GM23338 (cell line): ENCODE measurements around the gene PMM1. TPM values are rescaled to one million over a fixed set of nuclear protein-coding genes. Genes with fewer than 3 reads are reported as not detected.

Experiments
- ATAC-seq: fragments of 200-7000 bp; cut with Tn5 transposase; 3 replicates; pipeline ENCODE4 v1.9.1; 2020
- DNase-seq: peaks from one replicate; pipeline ENCODE4 v3.0.0-alpha.2; 2015; ENCODE audit warnings: low spot score
- H2AFZ ChIP-seq: fragments of 200-600 bp; sonication (generic); 2 replicates; pipeline ENCODE4 v1.8.0; 2016; ENCODE audit warnings: antibody characterized with exemption, mild to moderate bottlenecking, moderate library complexity
- H3F3A ChIP-seq: fragments of 200-600 bp; sonication (generic); replicated peaks from 2 replicates; pipeline ENCODE4 v1.8.0; 2017; ENCODE audit warnings: antibody characterized with exemption, mixed run types, low read depth
- H3K27ac ChIP-seq: fragments of 200-600 bp; sonication (generic); 2 replicates; pipeline ENCODE4 v1.6.1; 2016; ENCODE audit warnings: low read depth
- H3K27me3 ChIP-seq: fragments of 200-600 bp; sonication (generic); 2 replicates; pipeline ENCODE4 v1.8.0; 2016; ENCODE audit warnings: mild to moderate bottlenecking, mixed run types, moderate library complexity; ENCODE audit not compliant: insufficient read depth
- H3K36me3 ChIP-seq: fragments of 200-600 bp; sonication (generic); 2 replicates; pipeline ENCODE4 v1.8.0; 2016; ENCODE audit warnings: mild to moderate bottlenecking; ENCODE audit not compliant: insufficient read depth
- H3K4me1 ChIP-seq: fragments of 200-600 bp; sonication (generic); 2 replicates; pipeline ENCODE4 v1.8.0; 2016; ENCODE audit warnings: mild to moderate bottlenecking, moderate library complexity; ENCODE audit not compliant: insufficient read depth
- H3K4me2 ChIP-seq: fragments of 200-600 bp; sonication (generic); 2 replicates; pipeline ENCODE4 v1.7.1; 2017; ENCODE audit warnings: mixed run types
- H3K4me3 ChIP-seq: fragments of 200-600 bp; sonication (generic); 2 replicates; pipeline ENCODE4 v1.6.1; 2016; ENCODE audit warnings: mixed run types
- H3K79me2 ChIP-seq: fragments of 200-600 bp; sonication (generic); replicated peaks from 2 replicates; pipeline ENCODE4 v1.8.0; 2017; ENCODE audit warnings: mild to moderate bottlenecking; ENCODE audit not compliant: insufficient read depth
- H3K9me2 ChIP-seq: fragments of 200-600 bp; sonication (generic); 2 replicates; pipeline ENCODE4 v1.8.0; 2017; ENCODE audit not compliant: insufficient read depth
- H4K20me1 ChIP-seq: fragments of 200-600 bp; sonication (generic); replicated peaks from 2 replicates; pipeline ENCODE4 v1.8.0; 2017; ENCODE audit warnings: mild to moderate bottlenecking; ENCODE audit not compliant: insufficient read depth
- H3K27ac Mint-ChIP-seq: 2 replicates; pipeline ENCODE4 v1.8.0; 2020; ENCODE audit warnings: inconsistent platforms, mild to moderate bottlenecking, moderate library complexity, mixed read lengths
- H3K27me3 Mint-ChIP-seq: 3 replicates; pipeline ENCODE4 v1.8.0; 2022; ENCODE audit warnings: low read depth, mild to moderate bottlenecking, moderate library complexity, mixed read lengths, inconsistent platforms; ENCODE audit not compliant: insufficient read depth, poor library complexity
- H3K36me3 Mint-ChIP-seq: 3 replicates; pipeline ENCODE4 v1.8.0; 2021; ENCODE audit warnings: low read depth, mild to moderate bottlenecking, inconsistent platforms, moderate library complexity, mixed read lengths
- H3K4me1 Mint-ChIP-seq: 3 replicates; pipeline ENCODE4 v1.8.0; 2020; ENCODE audit warnings: mild to moderate bottlenecking, inconsistent platforms, mixed read lengths
- H3K4me3 Mint-ChIP-seq: 3 replicates; pipeline ENCODE4 v1.8.0; 2021; ENCODE audit warnings: moderate library complexity, mild to moderate bottlenecking, inconsistent platforms, mixed read lengths
- H3K9me3 Mint-ChIP-seq: 3 replicates; pipeline ENCODE4 v1.8.0; 2020; ENCODE audit warnings: moderate library complexity, mild to moderate bottlenecking, inconsistent platforms, mixed read lengths
- CREB1 ChIP-seq: fragments of 250-450 bp; sonication (Bioruptor Pico); IDR thresholded peaks from 2 replicates; pipeline ENCODE4 v1.5.0; 2020; ENCODE audit warnings: low read depth, mild to moderate bottlenecking, moderate library complexity
- EZH2 ChIP-seq: fragments of 200-600 bp; sonication (generic); IDR thresholded peaks from one replicate; pipeline ENCODE4 v1.8.0; 2017; ENCODE audit warnings: antibody characterized with exemption, mild to moderate bottlenecking, low read depth; ENCODE audit not compliant: unreplicated experiment
- EZH2phosphoT487 ChIP-seq: fragments of 200-600 bp; sonication (generic); IDR thresholded peaks from one replicate; pipeline ENCODE4 v1.8.1; 2018; ENCODE audit warnings: antibody characterized with exemption; ENCODE audit not compliant: unreplicated experiment
- NANOG ChIP-seq: IDR thresholded peaks from 2 replicates; pipeline ENCODE4 v1.6.1; 2016; ENCODE audit warnings: antibody characterized with exemption, borderline replicate concordance
- POLR2AphosphoS5 ChIP-seq: IDR thresholded peaks from 2 replicates; pipeline ENCODE4 v1.6.1; 2016; ENCODE audit warnings: antibody characterized with exemption, low read depth
- STAT1 ChIP-seq: IDR thresholded peaks from one replicate; pipeline ENCODE4 v1.6.1; 2016; ENCODE audit warnings: antibody characterized with exemption; ENCODE audit not compliant: unreplicated experiment
- ZNF331 ChIP-seq: fragments of 250-450 bp; sonication (Bioruptor Pico); IDR thresholded peaks from 2 replicates; pipeline ENCODE4 v1.5.0; 2020; ENCODE audit warnings: low read depth, mild to moderate bottlenecking, moderate library complexity
- polyA plus RNA-seq: library from polyadenylated mRNA; unstranded; fragments of >200 nt; fragmentation: Nextera tagmentation; extraction: Ambion mirVana; gene quantifications from 2 replicates; pipeline ENCODE4 v1.2.1, GENCODE V29; 2016
- total RNA-seq: library from RNA; depleted of rRNA; stranded (reverse); fragments of >200 nt; shearing (Covaris generic); gene quantifications from 2 replicates; pipeline ENCODE4 v1.2.3, GENCODE V29; 2014
- TF ChIP-seq, protein P1 (sequence below): fragments of 250-450 bp; sonication (Bioruptor Pico); IDR thresholded peaks from 2 replicates; pipeline ENCODE4 v1.5.0; 2020; ENCODE audit warnings: mild to moderate bottlenecking, moderate library complexity
- TF ChIP-seq, protein P2 (sequence below), 2 experiments: fragments of 200-600 bp in 1 of 2; sonication (generic) in 1 of 2; conservative IDR thresholded peaks; 2 replicates each; pipeline versions ENCODE4 v1.5.1 to v1.6.1; 2016 to 2017; ENCODE audit warnings: antibody characterized with exemption in 2 of 2, low read depth in 2 of 2, mild to moderate bottlenecking in 2 of 2, moderate library complexity in 1 of 2
- TF ChIP-seq, protein P3 (sequence below): IDR thresholded peaks from 2 replicates; pipeline ENCODE4 v1.6.1; 2016; ENCODE audit warnings: antibody characterized with exemption
- TF ChIP-seq, protein P4 (sequence below): IDR thresholded peaks from one replicate; pipeline ENCODE4 v1.6.1; 2018; ENCODE audit warnings: antibody characterized with exemption; ENCODE audit not compliant: unreplicated experiment

Gene PMM1
- total and polyA plus RNA-seq, 2 experiments from 2014 or later = 8.7 to 9.9 TPM

DNA sequence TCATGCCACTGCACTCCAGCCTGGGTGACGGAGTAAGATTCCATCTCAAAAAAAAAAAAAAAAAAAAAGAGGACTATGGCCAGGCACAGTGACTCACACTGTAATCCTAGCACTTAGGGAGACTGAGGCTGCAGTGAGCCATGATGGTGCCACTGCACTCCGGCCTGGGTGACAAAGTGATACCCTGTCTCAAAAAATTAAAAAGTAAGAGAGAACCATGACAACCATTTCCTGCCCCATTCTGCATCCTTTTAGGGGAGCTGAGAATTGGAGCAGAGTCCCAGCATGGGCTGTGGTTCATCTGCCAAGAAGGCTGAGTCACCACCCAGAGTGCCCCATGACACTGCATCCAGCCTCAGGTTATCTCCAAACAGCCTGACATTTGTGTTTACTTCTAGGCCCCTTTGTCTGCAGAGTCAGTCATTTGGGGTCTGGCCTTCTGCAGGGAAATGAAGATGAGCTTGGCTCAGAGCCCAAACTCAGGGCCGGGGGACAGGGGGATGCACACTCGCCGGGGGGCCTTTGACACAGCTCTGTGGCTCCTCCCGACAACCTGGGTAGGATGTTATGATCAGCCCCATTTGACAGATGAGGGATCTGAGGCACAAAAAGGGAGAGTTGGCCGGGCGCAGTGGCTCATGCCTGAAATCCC lies 24.1 kb downstream of the PMM1 start (continued):
- TF ChIP-seq STAT1 (no peak), EZH2phosphoT487 (no peak)

DNA sequence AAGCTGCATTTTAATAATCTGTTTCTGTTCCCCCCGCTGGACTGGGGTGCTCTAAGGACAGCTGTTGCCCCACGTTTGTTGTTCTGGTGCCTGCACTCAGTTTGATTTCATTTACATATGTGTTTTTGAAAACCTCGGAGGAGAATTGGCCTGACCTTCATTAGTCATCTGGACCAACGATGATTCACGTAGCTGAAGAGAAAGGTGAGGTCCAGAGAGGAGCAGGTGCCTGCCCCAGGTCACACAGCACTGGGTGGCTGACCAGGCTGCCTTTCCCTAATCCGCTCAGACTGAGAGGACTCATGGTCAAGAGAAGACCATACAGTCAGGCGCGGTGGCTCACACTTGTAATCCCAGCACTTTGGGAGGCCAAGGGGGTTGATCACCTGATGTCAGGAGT lies 25.1 kb downstream of the PMM1 start:
- ATAC-seq (no peak), DNase-seq (no peak)
- Mint-ChIP-seq H3K27me3 (peaks cover 22% of the 10 kb centered on the region), H3K9me3 (no peaks in the 10 kb centered on the region), H3K4me3 (no peak overlapping the region), H3K4me1 (peaks cover 36% of the 10 kb centered on the region), H3K27ac (no peak overlapping the region), H3K36me3 (no peaks in the 10 kb centered on the region)
- no peaks in the 10 kb centered on the region for H3K9me2 ChIP-seq
- no peaks in the 10 kb centered on the region for H4K20me1 ChIP-seq
- H3K4me2 ChIP-seq = no peak overlapping the region
- H3K4me1 ChIP-seq = peaks cover 26% of the 10 kb centered on the region
- H3K79me2 ChIP-seq = no peaks in the 10 kb centered on the region
- H3K36me3 ChIP-seq = no peaks in the 10 kb centered on the region
- H3K27me3 ChIP-seq = no peaks in the 10 kb centered on the region
- no peaks in the 10 kb centered on the region for H3F3A ChIP-seq
- no peak overlapping the region for H3K27ac ChIP-seq
- H3K4me3 ChIP-seq = no peak overlapping the region
- TF ChIP-seq EZH2phosphoT487 (no peak), POLR2AphosphoS5 (no peak), NANOG (no peak), EZH2 (no peak), ZNF331 (CRISPR knock-in tag) (no peak), CREB1 (no peak), STAT1 (no peak)
- TF ChIP-seq, protein P1, sequence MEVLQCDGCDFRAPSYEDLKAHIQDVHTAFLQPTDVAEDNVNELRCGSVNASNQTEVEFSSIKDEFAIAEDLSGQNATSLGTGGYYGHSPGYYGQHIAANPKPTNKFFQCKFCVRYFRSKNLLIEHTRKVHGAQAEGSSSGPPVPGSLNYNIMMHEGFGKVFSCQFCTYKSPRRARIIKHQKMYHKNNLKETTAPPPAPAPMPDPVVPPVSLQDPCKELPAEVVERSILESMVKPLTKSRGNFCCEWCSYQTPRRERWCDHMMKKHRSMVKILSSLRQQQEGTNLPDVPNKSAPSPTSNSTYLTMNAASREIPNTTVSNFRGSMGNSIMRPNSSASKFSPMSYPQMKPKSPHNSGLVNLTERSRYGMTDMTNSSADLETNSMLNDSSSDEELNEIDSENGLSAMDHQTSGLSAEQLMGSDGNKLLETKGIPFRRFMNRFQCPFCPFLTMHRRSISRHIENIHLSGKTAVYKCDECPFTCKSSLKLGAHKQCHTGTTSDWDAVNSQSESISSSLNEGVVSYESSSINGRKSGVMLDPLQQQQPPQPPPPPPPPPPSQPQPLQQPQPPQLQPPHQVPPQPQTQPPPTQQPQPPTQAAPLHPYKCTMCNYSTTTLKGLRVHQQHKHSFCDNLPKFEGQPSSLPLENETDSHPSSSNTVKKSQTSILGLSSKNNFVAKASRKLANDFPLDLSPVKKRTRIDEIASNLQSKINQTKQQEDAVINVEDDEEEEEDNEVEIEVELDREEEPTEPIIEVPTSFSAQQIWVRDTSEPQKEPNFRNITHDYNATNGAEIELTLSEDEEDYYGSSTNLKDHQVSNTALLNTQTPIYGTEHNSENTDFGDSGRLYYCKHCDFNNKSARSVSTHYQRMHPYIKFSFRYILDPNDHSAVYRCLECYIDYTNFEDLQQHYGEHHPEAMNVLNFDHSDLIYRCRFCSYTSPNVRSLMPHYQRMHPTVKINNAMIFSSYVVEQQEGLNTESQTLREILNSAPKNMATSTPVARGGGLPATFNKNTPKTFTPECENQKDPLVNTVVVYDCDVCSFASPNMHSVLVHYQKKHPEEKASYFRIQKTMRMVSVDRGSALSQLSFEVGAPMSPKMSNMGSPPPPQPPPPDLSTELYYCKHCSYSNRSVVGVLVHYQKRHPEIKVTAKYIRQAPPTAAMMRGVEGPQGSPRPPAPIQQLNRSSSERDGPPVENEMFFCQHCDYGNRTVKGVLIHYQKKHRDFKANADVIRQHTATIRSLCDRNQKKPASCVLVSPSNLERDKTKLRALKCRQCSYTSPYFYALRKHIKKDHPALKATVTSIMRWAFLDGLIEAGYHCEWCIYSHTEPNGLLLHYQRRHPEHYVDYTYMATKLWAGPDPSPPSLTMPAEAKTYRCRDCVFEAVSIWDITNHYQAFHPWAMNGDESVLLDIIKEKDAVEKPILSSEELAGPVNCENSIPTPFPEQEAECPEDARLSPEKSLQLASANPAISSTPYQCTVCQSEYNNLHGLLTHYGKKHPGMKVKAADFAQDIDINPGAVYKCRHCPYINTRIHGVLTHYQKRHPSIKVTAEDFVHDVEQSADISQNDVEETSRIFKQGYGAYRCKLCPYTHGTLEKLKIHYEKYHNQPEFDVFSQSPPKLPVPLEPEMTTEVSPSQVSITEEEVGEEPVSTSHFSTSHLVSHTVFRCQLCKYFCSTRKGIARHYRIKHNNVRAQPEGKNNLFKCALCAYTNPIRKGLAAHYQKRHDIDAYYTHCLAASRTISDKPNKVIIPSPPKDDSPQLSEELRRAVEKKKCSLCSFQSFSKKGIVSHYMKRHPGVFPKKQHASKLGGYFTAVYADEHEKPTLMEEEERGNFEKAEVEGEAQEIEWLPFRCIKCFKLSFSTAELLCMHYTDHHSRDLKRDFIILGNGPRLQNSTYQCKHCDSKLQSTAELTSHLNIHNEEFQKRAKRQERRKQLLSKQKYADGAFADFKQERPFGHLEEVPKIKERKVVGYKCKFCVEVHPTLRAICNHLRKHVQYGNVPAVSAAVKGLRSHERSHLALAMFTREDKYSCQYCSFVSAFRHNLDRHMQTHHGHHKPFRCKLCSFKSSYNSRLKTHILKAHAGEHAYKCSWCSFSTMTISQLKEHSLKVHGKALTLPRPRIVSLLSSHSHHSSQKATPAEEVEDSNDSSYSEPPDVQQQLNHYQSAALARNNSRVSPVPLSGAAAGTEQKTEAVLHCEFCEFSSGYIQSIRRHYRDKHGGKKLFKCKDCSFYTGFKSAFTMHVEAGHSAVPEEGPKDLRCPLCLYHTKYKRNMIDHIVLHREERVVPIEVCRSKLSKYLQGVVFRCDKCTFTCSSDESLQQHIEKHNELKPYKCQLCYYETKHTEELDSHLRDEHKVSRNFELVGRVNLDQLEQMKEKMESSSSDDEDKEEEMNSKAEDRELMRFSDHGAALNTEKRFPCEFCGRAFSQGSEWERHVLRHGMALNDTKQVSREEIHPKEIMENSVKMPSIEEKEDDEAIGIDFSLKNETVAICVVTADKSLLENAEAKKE = no peak
- TF ChIP-seq, protein P2, sequence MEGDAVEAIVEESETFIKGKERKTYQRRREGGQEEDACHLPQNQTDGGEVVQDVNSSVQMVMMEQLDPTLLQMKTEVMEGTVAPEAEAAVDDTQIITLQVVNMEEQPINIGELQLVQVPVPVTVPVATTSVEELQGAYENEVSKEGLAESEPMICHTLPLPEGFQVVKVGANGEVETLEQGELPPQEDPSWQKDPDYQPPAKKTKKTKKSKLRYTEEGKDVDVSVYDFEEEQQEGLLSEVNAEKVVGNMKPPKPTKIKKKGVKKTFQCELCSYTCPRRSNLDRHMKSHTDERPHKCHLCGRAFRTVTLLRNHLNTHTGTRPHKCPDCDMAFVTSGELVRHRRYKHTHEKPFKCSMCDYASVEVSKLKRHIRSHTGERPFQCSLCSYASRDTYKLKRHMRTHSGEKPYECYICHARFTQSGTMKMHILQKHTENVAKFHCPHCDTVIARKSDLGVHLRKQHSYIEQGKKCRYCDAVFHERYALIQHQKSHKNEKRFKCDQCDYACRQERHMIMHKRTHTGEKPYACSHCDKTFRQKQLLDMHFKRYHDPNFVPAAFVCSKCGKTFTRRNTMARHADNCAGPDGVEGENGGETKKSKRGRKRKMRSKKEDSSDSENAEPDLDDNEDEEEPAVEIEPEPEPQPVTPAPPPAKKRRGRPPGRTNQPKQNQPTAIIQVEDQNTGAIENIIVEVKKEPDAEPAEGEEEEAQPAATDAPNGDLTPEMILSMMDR (conservative IDR thresholded peaks at IDR 0.05; ENCODE audit: low read depth in 2 of 2) = no peak
- TF ChIP-seq, protein P3, sequence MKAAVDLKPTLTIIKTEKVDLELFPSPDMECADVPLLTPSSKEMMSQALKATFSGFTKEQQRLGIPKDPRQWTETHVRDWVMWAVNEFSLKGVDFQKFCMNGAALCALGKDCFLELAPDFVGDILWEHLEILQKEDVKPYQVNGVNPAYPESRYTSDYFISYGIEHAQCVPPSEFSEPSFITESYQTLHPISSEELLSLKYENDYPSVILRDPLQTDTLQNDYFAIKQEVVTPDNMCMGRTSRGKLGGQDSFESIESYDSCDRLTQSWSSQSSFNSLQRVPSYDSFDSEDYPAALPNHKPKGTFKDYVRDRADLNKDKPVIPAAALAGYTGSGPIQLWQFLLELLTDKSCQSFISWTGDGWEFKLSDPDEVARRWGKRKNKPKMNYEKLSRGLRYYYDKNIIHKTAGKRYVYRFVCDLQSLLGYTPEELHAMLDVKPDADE = no peak
- TF ChIP-seq, protein P4, sequence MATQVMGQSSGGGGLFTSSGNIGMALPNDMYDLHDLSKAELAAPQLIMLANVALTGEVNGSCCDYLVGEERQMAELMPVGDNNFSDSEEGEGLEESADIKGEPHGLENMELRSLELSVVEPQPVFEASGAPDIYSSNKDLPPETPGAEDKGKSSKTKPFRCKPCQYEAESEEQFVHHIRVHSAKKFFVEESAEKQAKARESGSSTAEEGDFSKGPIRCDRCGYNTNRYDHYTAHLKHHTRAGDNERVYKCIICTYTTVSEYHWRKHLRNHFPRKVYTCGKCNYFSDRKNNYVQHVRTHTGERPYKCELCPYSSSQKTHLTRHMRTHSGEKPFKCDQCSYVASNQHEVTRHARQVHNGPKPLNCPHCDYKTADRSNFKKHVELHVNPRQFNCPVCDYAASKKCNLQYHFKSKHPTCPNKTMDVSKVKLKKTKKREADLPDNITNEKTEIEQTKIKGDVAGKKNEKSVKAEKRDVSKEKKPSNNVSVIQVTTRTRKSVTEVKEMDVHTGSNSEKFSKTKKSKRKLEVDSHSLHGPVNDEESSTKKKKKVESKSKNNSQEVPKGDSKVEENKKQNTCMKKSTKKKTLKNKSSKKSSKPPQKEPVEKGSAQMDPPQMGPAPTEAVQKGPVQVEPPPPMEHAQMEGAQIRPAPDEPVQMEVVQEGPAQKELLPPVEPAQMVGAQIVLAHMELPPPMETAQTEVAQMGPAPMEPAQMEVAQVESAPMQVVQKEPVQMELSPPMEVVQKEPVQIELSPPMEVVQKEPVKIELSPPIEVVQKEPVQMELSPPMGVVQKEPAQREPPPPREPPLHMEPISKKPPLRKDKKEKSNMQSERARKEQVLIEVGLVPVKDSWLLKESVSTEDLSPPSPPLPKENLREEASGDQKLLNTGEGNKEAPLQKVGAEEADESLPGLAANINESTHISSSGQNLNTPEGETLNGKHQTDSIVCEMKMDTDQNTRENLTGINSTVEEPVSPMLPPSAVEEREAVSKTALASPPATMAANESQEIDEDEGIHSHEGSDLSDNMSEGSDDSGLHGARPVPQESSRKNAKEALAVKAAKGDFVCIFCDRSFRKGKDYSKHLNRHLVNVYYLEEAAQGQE = no peak
- no peak overlapping the region for H2AFZ ChIP-seq
